ENCODE results near the gene PRR20D.
"Not testable (repeated sequence)": the region's sequence is repeated elsewhere in the genome, so short reads cannot be mapped to it uniquely, and the experiment has no call there.

The PRR20D gene

DNA sequence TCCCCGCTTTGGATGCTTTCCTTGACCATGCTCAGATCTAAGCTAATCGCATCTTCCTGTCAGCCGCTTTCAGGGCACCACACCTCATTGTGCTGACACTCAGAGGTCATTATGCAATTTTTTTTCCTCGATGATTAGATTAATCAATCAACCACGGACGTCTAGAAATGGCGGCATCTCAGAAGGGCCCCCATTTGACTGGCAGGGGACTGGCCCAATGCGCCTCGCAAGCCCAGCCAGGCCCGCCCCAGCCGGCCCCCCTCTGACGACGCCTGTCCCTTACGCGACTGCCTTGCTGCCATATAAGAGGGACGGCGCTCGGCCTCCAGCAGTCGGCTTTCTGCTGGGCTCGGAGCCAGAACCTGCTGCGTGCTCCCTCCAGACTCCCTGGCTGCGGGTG lies 6.5 kb downstream of the PRR20D start, which contains the start of gene PRR20E:
Gene PRR20E, plus strand, starts transcription at position 301 of the 400 bp plus-strand sequence. CDS start 387 bp downstream, outside the sequence.
- H3K36me3 ChIP-seq (ENCODE audit: insufficient read depth, low read length); H3K4me3 ChIP-seq (ENCODE audit: low read depth in 1 of 2, low read length in 2 of 2); H3K9ac ChIP-seq (ENCODE audit: low read length); H3K9me3 ChIP-seq (ENCODE audit: low read length); H3K4me1 ChIP-seq (ENCODE audit: insufficient read depth, low read length); H3K27me3 ChIP-seq (ENCODE audit: control insufficient read depth in 1 of 2, insufficient read depth in 2 of 2, low read length in 2 of 2); H3K27ac ChIP-seq (ENCODE audit: low read depth, low read length): not testable (repeated sequence)

DNA sequence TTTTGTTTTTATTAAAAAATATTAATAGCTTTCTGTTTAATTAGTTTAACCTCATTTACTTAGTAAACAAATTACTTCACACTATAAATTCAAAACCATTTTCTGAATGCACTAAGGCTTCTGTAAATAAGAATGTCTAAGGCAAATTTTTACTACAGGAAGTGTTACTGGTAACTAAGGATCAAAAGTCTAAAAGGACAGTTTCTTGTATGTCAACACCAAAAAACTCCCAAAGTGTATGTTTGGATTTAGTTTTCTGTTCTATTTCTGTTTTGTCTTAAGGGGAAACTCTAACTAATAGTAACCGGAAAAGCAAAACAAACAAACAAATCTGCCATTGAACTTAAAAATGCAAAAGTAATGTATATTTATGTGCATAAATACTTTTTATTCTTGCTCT lies 31.2 kb downstream of the PRR20D start:
- no peak overlapping the region for H3K27ac ChIP-seq (ENCODE audit: low read depth, low read length)
- no peaks in the 10 kb centered on the region for H3K4me1 ChIP-seq (ENCODE audit: insufficient read depth, low read length)
- H3K36me3 ChIP-seq (ENCODE audit: insufficient read depth, low read length), result no peaks in the 10 kb centered on the region
- no peaks in the 10 kb centered on the region for H3K27me3 ChIP-seq (ENCODE audit: control insufficient read depth in 1 of 2, insufficient read depth in 2 of 2, low read length in 2 of 2)
- no peaks in the 10 kb centered on the region for H3K9me3 ChIP-seq (ENCODE audit: low read length)
- H3K4me3 ChIP-seq (ENCODE audit: low read depth in 1 of 2, low read length in 2 of 2), result no peak overlapping the region
- no peak overlapping the region for H3K9ac ChIP-seq (ENCODE audit: low read length)

DNA sequence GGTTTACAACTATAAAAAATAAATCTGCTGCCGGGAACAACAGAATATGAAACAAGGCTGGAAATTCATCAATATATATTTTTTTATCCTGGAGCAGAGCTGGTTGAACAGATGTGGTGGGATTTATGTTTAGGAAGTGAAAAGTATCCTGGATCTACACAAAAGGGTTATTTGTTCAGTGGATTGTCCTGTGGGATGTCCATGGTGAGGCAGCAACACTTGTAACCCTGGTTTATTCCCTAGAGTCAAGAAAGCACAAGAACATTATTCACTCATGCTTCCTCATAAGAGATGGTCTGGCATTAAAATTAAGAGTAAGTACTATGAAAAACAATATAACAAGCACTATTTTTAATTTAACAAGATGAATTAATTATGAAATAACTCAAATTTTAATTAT lies 52.6 kb downstream of the PRR20D start:
- Histone ChIP-seq H3K27ac (ENCODE audit: low read depth, low read length) (no peak overlapping the region), H3K36me3 (ENCODE audit: insufficient read depth, low read length) (no peaks in the 10 kb centered on the region), H3K4me3 (ENCODE audit: low read depth in 1 of 2, low read length in 2 of 2) (no peak overlapping the region), H3K27me3 (ENCODE audit: control insufficient read depth in 1 of 2, insufficient read depth in 2 of 2, low read length in 2 of 2) (no peaks in the 10 kb centered on the region), H3K9ac (ENCODE audit: low read length) (no peak overlapping the region), H3K9me3 (ENCODE audit: low read length) (no peaks in the 10 kb centered on the region), H3K4me1 (ENCODE audit: insufficient read depth, low read length) (no peaks in the 10 kb centered on the region)

All from muscle layer of colon (tissue), 2 donors.